HepG2 (cell line): ENCODE results near the gene FAM83G. TPM values are rescaled to one million over a fixed set of nuclear protein-coding genes. Genes with fewer than 3 reads are reported as not detected.

Experiments
- AHR ChIP-seq: IDR thresholded peaks from 2 replicates; pipeline ENCODE4 v1.6.1; 2018; ENCODE audit warnings: missing genetic modification reagents, missing compliant biosample characterization
- FOXJ3 ChIP-seq: sonication (generic); formaldehyde crosslinking; IDR thresholded peaks from 2 replicates; pipeline ENCODE4 v1.4.0; 2020; ENCODE audit warnings: missing genetic modification reagents, mild to moderate bottlenecking, borderline replicate concordance
- HNRNPUL1 ChIP-seq: fragments of 200-400 bp; formaldehyde crosslinking; IDR thresholded peaks from 2 replicates; pipeline ENCODE4 v1.6.1; 2017; ENCODE audit warnings: low read depth, mild to moderate bottlenecking, low read length, moderate library complexity
- KLF13 ChIP-seq: sonication (generic); formaldehyde crosslinking; IDR thresholded peaks from 2 replicates; pipeline ENCODE4 v1.4.0; 2020; ENCODE audit warnings: mild to moderate bottlenecking, missing genetic modification reagents
- KMT2B ChIP-seq: IDR thresholded peaks from 2 replicates; pipeline ENCODE4 v1.6.1; 2016; ENCODE audit warnings: missing genetic modification reagents, missing compliant biosample characterization
- NFKB2 ChIP-seq: sonication (generic); formaldehyde crosslinking; IDR thresholded peaks from 2 replicates; pipeline ENCODE4 v1.4.0; 2020; ENCODE audit warnings: missing genetic modification reagents, borderline replicate concordance
- NR2F2 ChIP-seq: IDR thresholded peaks from 2 replicates; pipeline ENCODE4 v1.6.1; 2012; ENCODE audit warnings: low read depth, inconsistent platforms, borderline replicate concordance
- SRSF4 ChIP-seq: fragments of 200-400 bp; formaldehyde crosslinking; IDR thresholded peaks from one replicate; pipeline ENCODE4 v1.6.1; 2018; ENCODE audit warnings: mild to moderate bottlenecking, low read depth, low read length, moderate library complexity; ENCODE audit not compliant: poor library complexity, severe bottlenecking
- ZFP62 ChIP-seq: sonication (generic); formaldehyde crosslinking; IDR thresholded peaks from 2 replicates; pipeline ENCODE4 v1.4.0; 2020; ENCODE audit warnings: missing genetic modification reagents
- ZNF101 ChIP-seq: sonication (generic); formaldehyde crosslinking; IDR thresholded peaks from 2 replicates; pipeline ENCODE4 v1.4.0; 2020; ENCODE audit warnings: mild to moderate bottlenecking, low read depth, missing genetic modification reagents, borderline replicate concordance
- ZNF17 ChIP-seq: sonication (generic); formaldehyde crosslinking; IDR thresholded peaks from 2 replicates; pipeline ENCODE4 v1.5.0; 2020; ENCODE audit warnings: mild to moderate bottlenecking, missing genetic modification reagents
- ZNF235 ChIP-seq: sonication (generic); formaldehyde crosslinking; IDR thresholded peaks from 2 replicates; pipeline ENCODE4 v1.8.1; 2023; ENCODE audit warnings: mild to moderate bottlenecking, missing genetic modification reagents, borderline replicate concordance
- ZNF556 ChIP-seq: sonication (generic); formaldehyde crosslinking; IDR thresholded peaks from 2 replicates; pipeline ENCODE4 v1.4.0; 2020; ENCODE audit warnings: mild to moderate bottlenecking, missing genetic modification reagents, borderline replicate concordance
- ZNF598 ChIP-seq: sonication (generic); formaldehyde crosslinking; IDR thresholded peaks from 2 replicates; pipeline ENCODE4 v1.5.1; 2020; ENCODE audit warnings: mild to moderate bottlenecking, missing genetic modification reagents, borderline replicate concordance
- ZNF746 ChIP-seq: sonication (generic); formaldehyde crosslinking; IDR thresholded peaks from 2 replicates; pipeline ENCODE4 v1.8.0; 2022; ENCODE audit warnings: mild to moderate bottlenecking, missing genetic modification reagents
- ZNF773 ChIP-seq: sonication (generic); formaldehyde crosslinking; IDR thresholded peaks from 2 replicates; pipeline ENCODE4 v1.4.0; 2020; ENCODE audit warnings: missing genetic modification reagents, borderline replicate concordance
- ZNF775 ChIP-seq: sonication (generic); formaldehyde crosslinking; IDR thresholded peaks from 2 replicates; pipeline ENCODE4 v1.4.0; 2020; ENCODE audit warnings: missing genetic modification reagents, mild to moderate bottlenecking, moderate library complexity, borderline replicate concordance
- ZNF883 ChIP-seq: sonication (generic); formaldehyde crosslinking; IDR thresholded peaks from 2 replicates; pipeline ENCODE4 v1.5.1; 2020; ENCODE audit warnings: mild to moderate bottlenecking, missing genetic modification reagents; ENCODE audit errors: not compliant biosample characterization
- polyA plus RNA-seq, 8 experiments: library from polyadenylated mRNA; depleted of rRNA in 3 of 8; stranded (reverse) in 7 of 8; unstranded in 1 of 8; fragments of >200 nt; fragmentation: Illumina TruSeq in 4 of 8; extraction: Trizol in 4 of 8; gene quantifications; 2 replicates each; pipeline versions ENCODE4 v1.2.1 to v1.2.3, GENCODE V29; 2011 to 2016; ENCODE audit warnings: low read depth in 4 of 8, missing spikeins in 1 of 8, mixed read lengths in 1 of 8; ENCODE audit not compliant: insufficient read depth in 1 of 8
- total RNA-seq, 5 experiments: library from RNA; depleted of rRNA; stranded (reverse); fragments of >200 nt; fragmentation: Illumina TruSeq; extraction: Trizol; gene quantifications; 2 replicates each; pipeline ENCODE4 v1.2.3, GENCODE V29; 2016; ENCODE audit warnings: low read depth in 1 of 5
- TF ChIP-seq, protein P1 (sequence below): sonication (generic); formaldehyde crosslinking; IDR thresholded peaks from 2 replicates; pipeline ENCODE4 v1.4.0; 2020; ENCODE audit warnings: missing genetic modification reagents, mild to moderate bottlenecking, borderline replicate concordance
- TF ChIP-seq, protein P2 (sequence below): sonication (generic); formaldehyde crosslinking; IDR thresholded peaks from 2 replicates; pipeline ENCODE4 v1.4.0; 2020; ENCODE audit warnings: missing genetic modification reagents
- TF ChIP-seq, protein P3 (sequence below): sonication (generic); formaldehyde crosslinking; IDR thresholded peaks from 2 replicates; pipeline ENCODE4 v1.5.1; 2020; ENCODE audit warnings: missing genetic modification reagents, mild to moderate bottlenecking, borderline replicate concordance

Gene FAM83G
- total and polyA plus RNA-seq, 2 of the 13 experiments (the other 11 are each of a cell fraction or from before 2014, with no cell fraction given), result 13.7 to 18.6 TPM

DNA sequence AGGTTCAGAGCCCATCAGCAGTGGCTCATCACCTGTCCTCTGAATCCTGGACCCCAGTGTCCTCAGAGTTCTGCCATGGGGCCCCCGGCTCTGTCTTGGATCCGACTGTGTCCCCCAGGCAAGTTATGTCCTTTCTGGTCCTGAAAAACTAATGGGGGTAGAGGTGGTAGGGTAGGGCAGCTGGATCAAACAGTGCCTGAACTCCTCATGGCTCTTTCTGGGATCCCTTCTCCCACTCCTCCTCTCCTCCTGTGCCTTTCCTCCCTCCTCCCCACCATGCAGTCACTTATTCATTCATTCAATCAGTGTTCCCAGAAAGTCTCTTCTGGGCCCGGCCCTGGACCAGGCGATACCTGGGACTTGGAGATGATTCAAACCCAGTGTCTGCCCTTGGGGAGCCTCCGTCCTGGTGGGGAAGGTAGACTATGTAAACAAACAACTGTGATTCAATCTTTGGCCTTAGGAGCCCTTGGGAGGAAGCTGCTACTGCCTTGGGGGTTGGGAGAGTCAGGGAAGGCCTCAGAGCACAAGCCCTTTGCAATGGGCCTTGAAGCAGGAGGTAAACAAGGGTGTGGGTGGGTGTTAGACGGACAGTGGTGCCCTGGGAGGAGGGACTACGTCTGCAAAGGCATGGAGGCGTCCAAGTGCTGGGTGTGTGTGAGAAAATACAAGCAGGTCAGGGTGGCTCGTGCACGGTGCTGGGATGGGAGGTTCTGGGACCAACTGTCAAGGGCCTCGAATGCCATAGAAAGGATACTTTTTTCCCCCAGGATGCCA lies 6.4 kb upstream of the FAM83G start (continued):
- TF ChIP-seq ZNF17 (no peak), FOXJ3 (CRISPR knock-in tag) (no peak), AHR (no peak), ZNF883 (no peak), KMT2B (CRISPR knock-in tag) (no peak), ZNF746 (CRISPR knock-in tag) (no peak), SRSF4 (no peak), ZNF775 (CRISPR knock-in tag) (no peak), NR2F2 (no peak), ZNF598 (CRISPR knock-in tag) (no peak), ZNF773 (CRISPR knock-in tag) (no peak), HNRNPUL1 (no peak), ZFP62 (no peak), NFKB2 (CRISPR knock-in tag) (no peak), ZNF556 (no peak), ZNF235 (CRISPR knock-in tag) (no peak), ZNF101 (CRISPR knock-in tag) (no peak), KLF13 (CRISPR knock-in tag) (no peak)
- TF ChIP-seq, protein P1, sequence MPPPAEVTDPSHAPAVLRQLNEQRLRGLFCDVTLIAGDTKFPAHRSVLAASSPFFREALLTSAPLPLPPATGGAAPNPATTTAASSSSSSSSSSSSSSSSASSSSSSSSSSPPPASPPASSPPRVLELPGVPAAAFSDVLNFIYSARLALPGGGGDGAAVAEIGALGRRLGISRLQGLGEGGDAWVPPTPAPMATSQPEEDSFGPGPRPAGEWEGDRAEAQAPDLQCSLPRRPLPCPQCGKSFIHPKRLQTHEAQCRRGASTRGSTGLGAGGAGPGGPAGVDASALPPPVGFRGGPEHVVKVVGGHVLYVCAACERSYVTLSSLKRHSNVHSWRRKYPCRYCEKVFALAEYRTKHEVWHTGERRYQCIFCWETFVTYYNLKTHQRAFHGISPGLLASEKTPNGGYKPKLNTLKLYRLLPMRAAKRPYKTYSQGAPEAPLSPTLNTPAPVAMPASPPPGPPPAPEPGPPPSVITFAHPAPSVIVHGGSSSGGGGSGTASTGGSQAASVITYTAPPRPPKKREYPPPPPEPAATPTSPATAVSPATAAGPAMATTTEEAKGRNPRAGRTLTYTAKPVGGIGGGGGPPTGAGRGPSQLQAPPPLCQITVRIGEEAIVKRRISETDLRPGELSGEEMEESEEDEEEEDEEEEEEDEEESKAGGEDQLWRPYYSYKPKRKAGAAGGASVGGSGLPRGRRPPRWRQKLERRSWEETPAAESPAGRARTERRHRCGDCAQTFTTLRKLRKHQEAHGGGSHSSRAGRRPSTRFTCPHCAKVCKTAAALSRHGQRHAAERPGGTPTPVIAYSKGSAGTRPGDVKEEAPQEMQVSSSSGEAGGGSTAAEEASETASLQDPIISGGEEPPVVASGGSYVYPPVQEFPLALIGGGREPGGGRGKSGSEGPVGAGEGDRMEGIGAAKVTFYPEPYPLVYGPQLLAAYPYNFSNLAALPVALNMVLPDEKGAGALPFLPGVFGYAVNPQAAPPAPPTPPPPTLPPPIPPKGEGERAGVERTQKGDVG (CRISPR knock-in tag), result no peak
- TF ChIP-seq, protein P2, sequence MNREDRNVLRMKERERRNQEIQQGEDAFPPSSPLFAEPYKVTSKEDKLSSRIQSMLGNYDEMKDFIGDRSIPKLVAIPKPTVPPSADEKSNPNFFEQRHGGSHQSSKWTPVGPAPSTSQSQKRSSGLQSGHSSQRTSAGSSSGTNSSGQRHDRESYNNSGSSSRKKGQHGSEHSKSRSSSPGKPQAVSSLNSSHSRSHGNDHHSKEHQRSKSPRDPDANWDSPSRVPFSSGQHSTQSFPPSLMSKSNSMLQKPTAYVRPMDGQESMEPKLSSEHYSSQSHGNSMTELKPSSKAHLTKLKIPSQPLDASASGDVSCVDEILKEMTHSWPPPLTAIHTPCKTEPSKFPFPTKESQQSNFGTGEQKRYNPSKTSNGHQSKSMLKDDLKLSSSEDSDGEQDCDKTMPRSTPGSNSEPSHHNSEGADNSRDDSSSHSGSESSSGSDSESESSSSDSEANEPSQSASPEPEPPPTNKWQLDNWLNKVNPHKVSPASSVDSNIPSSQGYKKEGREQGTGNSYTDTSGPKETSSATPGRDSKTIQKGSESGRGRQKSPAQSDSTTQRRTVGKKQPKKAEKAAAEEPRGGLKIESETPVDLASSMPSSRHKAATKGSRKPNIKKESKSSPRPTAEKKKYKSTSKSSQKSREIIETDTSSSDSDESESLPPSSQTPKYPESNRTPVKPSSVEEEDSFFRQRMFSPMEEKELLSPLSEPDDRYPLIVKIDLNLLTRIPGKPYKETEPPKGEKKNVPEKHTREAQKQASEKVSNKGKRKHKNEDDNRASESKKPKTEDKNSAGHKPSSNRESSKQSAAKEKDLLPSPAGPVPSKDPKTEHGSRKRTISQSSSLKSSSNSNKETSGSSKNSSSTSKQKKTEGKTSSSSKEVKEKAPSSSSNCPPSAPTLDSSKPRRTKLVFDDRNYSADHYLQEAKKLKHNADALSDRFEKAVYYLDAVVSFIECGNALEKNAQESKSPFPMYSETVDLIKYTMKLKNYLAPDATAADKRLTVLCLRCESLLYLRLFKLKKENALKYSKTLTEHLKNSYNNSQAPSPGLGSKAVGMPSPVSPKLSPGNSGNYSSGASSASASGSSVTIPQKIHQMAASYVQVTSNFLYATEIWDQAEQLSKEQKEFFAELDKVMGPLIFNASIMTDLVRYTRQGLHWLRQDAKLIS (CRISPR knock-in tag), result no peak
- TF ChIP-seq, protein P3, sequence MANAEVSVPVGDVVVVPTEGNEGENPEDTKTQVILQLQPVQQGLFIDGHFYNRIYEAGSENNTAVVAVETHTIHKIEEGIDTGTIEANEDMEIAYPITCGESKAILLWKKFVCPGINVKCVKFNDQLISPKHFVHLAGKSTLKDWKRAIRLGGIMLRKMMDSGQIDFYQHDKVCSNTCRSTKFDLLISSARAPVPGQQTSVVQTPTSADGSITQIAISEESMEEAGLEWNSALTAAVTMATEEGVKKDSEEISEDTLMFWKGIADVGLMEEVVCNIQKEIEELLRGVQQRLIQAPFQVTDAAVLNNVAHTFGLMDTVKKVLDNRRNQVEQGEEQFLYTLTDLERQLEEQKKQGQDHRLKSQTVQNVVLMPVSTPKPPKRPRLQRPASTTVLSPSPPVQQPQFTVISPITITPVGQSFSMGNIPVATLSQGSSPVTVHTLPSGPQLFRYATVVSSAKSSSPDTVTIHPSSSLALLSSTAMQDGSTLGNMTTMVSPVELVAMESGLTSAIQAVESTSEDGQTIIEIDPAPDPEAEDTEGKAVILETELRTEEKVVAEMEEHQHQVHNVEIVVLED (CRISPR knock-in tag), result no peak
